ENCODE results near the gene HOXC13.

HOXC13 gene

DNA sequence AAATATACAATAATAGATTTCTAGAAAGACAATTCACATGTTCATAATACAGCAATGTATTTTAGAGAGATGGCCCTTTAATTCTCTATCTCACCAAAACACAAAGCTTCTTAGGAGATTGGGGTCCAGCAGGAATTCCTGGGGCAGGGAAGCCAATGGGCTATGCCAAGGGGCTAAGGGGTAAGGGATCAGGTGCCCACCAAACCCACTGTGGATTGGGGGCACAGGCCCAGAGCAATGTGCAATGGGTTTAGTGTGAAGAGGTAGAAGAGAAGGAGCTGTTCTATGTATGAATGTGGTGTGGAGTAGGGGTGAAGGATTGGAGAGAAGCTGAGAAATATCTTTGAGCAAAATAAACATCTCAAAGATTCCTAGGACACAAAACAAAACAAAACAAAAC lies 2.6 kb downstream of the HOXC13 start:
- DNase-seq (ENCODE audit: low spot score): no peak
- TF ChIP-seq, protein P1, sequence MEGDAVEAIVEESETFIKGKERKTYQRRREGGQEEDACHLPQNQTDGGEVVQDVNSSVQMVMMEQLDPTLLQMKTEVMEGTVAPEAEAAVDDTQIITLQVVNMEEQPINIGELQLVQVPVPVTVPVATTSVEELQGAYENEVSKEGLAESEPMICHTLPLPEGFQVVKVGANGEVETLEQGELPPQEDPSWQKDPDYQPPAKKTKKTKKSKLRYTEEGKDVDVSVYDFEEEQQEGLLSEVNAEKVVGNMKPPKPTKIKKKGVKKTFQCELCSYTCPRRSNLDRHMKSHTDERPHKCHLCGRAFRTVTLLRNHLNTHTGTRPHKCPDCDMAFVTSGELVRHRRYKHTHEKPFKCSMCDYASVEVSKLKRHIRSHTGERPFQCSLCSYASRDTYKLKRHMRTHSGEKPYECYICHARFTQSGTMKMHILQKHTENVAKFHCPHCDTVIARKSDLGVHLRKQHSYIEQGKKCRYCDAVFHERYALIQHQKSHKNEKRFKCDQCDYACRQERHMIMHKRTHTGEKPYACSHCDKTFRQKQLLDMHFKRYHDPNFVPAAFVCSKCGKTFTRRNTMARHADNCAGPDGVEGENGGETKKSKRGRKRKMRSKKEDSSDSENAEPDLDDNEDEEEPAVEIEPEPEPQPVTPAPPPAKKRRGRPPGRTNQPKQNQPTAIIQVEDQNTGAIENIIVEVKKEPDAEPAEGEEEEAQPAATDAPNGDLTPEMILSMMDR (IDR thresholded peaks at IDR 0.05; ENCODE audit: extremely low read depth, missing control alignments): no peak

DNA sequence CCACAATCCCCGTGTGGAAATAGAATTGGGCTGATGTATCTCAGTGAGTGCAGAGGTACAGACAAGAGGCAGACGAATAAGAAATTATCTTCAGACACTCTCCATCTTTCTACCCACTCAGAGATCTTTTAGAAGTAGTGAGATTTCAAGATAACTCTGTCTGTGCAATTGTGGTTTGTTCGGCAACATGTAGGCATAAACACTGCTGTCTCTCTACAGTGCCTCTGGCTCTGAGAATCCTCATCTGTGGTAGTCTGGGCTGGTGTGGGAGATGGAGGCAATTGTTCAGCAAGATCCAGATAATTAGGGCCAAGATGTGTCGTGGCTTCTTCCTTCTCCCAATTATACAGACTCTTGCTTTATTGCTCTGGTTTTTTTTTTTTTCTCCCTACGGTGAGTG lies 3.1 kb downstream of the HOXC13 start:
- TF ChIP-seq, protein P1 (IDR thresholded peaks at IDR 0.05; ENCODE audit: extremely low read depth, missing control alignments): no peak
- no peak for DNase-seq (ENCODE audit: low spot score)

DNA sequence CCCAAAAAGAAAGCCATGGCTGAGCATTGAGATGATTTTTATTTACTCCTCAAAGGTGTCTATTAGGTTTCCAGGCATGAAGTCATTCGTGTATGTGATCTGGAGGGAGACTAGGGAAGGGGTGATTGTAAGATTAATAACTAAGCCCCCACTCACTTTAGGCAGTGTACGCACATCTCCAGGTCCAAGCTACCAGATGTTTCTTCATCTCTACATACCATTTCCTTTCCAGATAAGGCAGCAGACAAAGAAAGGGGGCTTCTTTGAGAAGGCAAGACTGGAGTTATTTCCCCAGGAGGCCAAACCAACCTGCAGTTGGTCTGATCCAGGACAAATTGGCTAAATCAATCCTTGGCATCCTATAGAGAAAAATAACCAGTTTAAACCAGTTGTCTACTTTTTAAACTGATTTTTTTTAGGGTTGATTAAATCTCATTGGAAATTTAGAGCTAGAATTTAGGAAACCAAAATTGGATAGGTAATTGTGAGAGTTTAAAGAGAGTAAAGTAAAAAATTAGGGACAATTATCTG lies 3.9 kb downstream of the HOXC13 start:
- TF ChIP-seq, protein P1 (IDR thresholded peaks at IDR 0.05; ENCODE audit: extremely low read depth, missing control alignments): no peak
- no peak for DNase-seq (ENCODE audit: low spot score)

DNA sequence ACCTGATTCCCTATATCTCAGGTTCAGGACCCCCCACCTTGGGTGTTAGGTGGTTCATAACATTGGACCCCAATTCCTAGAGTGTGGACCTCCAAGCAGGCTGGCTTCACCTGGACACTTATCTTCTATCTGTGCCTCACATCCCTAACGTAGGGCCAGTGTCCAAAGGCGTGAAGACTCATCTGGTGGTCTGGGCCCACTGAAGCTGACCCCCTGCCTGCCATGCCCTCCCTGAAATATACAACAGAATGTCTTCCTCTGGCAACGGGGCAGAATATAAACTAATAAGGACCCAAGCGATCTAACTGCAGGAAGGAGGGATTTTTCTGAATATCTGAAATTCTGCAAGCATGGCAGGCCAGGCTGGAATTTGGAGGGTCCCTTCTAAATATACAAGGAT lies 5.6 kb downstream of the HOXC13 start:
- TF ChIP-seq, protein P1 (IDR thresholded peaks at IDR 0.05; ENCODE audit: extremely low read depth, missing control alignments): no peak
- DNase-seq (ENCODE audit: low spot score): no peak

DNA sequence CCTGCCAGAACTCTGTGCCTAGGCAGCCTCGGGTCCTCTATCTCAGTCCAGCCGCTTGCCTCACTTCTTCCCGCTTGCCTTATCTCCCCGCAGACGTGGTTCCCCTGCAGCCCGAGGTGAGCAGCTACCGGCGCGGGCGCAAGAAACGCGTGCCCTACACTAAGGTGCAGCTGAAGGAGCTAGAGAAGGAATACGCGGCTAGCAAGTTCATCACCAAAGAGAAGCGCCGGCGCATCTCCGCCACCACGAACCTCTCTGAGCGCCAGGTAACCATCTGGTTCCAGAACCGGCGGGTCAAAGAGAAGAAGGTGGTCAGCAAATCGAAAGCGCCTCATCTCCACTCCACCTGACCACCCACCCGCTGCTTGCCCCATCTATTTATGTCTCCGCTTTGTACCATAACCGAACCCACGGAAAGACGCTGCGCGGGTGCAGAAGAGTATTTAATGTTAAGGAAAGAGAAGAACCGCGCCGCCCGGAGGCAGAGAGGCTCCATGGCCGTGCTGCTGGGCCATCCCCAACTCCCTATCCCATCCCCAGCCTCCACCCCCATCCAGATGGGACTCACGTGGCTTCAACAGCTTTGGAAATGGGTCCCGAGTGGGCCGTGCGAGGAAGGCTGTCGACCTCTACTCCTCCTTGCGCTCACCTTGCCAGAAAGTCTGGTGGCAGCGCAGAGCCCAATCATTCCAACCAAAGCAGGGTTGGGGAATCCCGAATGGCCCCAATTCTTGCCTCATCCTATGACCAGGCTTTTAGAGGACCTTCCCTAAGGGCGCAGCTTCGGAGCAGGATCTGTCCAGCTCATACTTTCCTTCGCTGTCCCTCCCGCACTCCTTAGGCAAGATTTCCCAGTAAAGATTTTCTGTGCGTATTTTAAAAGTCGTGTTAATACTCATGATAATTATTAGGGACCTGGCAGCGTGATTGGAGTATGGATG lies 6.5 kb downstream of the HOXC13 start:
- no peak for DNase-seq (ENCODE audit: low spot score)
- TF ChIP-seq, protein P1 (IDR thresholded peaks at IDR 0.05; ENCODE audit: extremely low read depth, missing control alignments): no peak

DNA sequence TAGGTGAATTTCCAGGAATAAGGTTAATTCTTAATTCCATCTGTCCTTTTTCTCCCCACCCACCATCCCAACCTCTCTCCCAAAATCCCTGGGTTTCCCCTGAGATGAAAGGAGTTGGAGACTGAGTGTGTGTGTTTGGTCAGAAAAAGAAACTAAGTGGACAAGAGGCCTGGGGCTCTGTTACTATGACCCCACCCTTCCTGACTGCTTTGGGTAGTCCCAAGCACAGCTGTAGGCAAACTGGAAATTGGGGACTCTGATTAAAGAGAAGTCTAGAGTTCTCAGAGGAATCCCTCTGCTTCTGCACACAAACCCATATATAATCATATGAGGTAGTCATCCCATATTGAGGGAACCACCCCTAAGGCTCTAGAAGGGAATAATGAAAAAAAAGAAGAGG lies 9.1 kb downstream of the HOXC13 start:
- TF ChIP-seq, protein P1 (IDR thresholded peaks at IDR 0.05; ENCODE audit: extremely low read depth, missing control alignments): no peak
- DNase-seq (ENCODE audit: low spot score): no peak
